ENCODE results near the gene FARS2. TPM values are rescaled to one million over a fixed set of nuclear protein-coding genes. Genes with fewer than 3 reads are reported as not detected.

FARS2 gene
- total RNA-seq, 2 donors from 2014 or later, result 23.9 to 26.0 TPM

GRCh38 chr6:5710936-5711335, 449.6 kb downstream of the FARS2 start:
- Mint-ChIP-seq H3K4me3 (no peak overlapping the region), H3K9me3 (peaks cover 1 to 3% of the 10 kb centered on the region in 2 donors), H3K27ac (no peak overlapping the region), H3K36me3 (ENCODE audit: insufficient read depth in 2 of 2) (peaks cover 0 to 5% of the 10 kb centered on the region in 2 donors), H3K4me1 (ENCODE audit: low read depth) (peaks cover 17% of the 10 kb centered on the region), H3K27me3 (ENCODE audit: low read depth) (no peaks in the 10 kb centered on the region)
- DNase-seq, result no peak
- no peak for ATAC-seq (replicated peaks in 1 of 2)

- DNase-seq (no peak), ATAC-seq (replicated peaks in 1 of 2) (no peak)
- Mint-ChIP-seq H3K27me3 (ENCODE audit: low read depth) (no peaks in the 10 kb centered on the region), H3K36me3 (ENCODE audit: insufficient read depth in 2 of 2) (peaks cover 10 to 15% of the 10 kb centered on the region in 2 donors), H3K9me3 (peaks cover 1 to 12% of the 10 kb centered on the region in 2 donors), H3K4me1 (ENCODE audit: low read depth) (peaks cover 5% of the 10 kb centered on the region), H3K27ac (no peak overlapping the region), H3K4me3 (no peak overlapping the region)
Measured at GRCh38 chr6:5712349-5713215, 451.3 kb downstream of the FARS2 start.

GRCh38 chr6:5713519-5713918, 452.2 kb downstream of the FARS2 start:
- H3K27me3 Mint-ChIP-seq (ENCODE audit: low read depth), result no peaks in the 10 kb centered on the region
- peaks cover 1 to 12% of the 10 kb centered on the region in 2 donors for H3K9me3 Mint-ChIP-seq
- ATAC-seq (replicated peaks in 1 of 2) (no peak), DNase-seq (no peak)
- H3K4me3 Mint-ChIP-seq, result no peak overlapping the region
- peaks cover 10 to 15% of the 10 kb centered on the region in 2 donors for H3K36me3 Mint-ChIP-seq (ENCODE audit: insufficient read depth in 2 of 2)
- peaks cover 5% of the 10 kb centered on the region for H3K4me1 Mint-ChIP-seq (ENCODE audit: low read depth)
- H3K27ac Mint-ChIP-seq, result no peak overlapping the region

- Mint-ChIP-seq H3K4me1 (ENCODE audit: low read depth) (no peaks in the 10 kb centered on the region), H3K27ac (no peak overlapping the region), H3K27me3 (ENCODE audit: low read depth) (no peaks in the 10 kb centered on the region), H3K36me3 (ENCODE audit: insufficient read depth in 2 of 2) (peaks cover 10 to 15% of the 10 kb centered on the region in 2 donors), H3K4me3 (no peak overlapping the region), H3K9me3 (peaks cover 1 to 12% of the 10 kb centered on the region in 2 donors)
- ATAC-seq (replicated peaks in 1 of 2), result no peak
- DNase-seq, result no peak
Measured at GRCh38 chr6:5718231-5718947, 457.1 kb downstream of the FARS2 start.

GRCh38 chr6:5723841-5724691, 462.8 kb downstream of the FARS2 start:
- H3K9me3 Mint-ChIP-seq, result no peaks in the 10 kb centered on the region
- H3K27me3 Mint-ChIP-seq (ENCODE audit: low read depth), result no peaks in the 10 kb centered on the region
- ATAC-seq (replicated peaks in 1 of 2) (no peak), DNase-seq (no peak)
- H3K4me3 Mint-ChIP-seq, result peak overlapping the region; percentile 24 to 28
- H3K36me3 Mint-ChIP-seq (ENCODE audit: insufficient read depth in 2 of 2), result no peaks in the 10 kb centered on the region
- peak overlapping the region; percentile 43 for H3K27ac Mint-ChIP-seq
- peaks cover 7% of the 10 kb centered on the region for H3K4me1 Mint-ChIP-seq (ENCODE audit: low read depth)

GRCh38 chr6:5724911-5725310, 463.6 kb downstream of the FARS2 start:
- Mint-ChIP-seq H3K4me1 (ENCODE audit: low read depth) (peaks cover 7% of the 10 kb centered on the region), H3K27me3 (ENCODE audit: low read depth) (no peaks in the 10 kb centered on the region), H3K27ac (no peak overlapping the region), H3K4me3 (no peak overlapping the region), H3K36me3 (ENCODE audit: insufficient read depth in 2 of 2) (no peaks in the 10 kb centered on the region), H3K9me3 (no peaks in the 10 kb centered on the region)
- DNase-seq (no peak), ATAC-seq (replicated peaks in 1 of 2) (no peak)

- H3K27ac Mint-ChIP-seq, result no peak overlapping the region
- no peak for ATAC-seq (replicated peaks in 1 of 2)
- H3K9me3 Mint-ChIP-seq, result no peaks in the 10 kb centered on the region
- peaks cover 7% of the 10 kb centered on the region for H3K4me1 Mint-ChIP-seq (ENCODE audit: low read depth)
- H3K36me3 Mint-ChIP-seq (ENCODE audit: insufficient read depth in 2 of 2), result no peaks in the 10 kb centered on the region
- no peak overlapping the region for H3K4me3 Mint-ChIP-seq
- DNase-seq, result no peak
- no peaks in the 10 kb centered on the region for H3K27me3 Mint-ChIP-seq (ENCODE audit: low read depth)
Measured at GRCh38 chr6:5726976-5727718, 465.8 kb downstream of the FARS2 start.

GRCh38 chr6:5728351-5729079, 467.2 kb downstream of the FARS2 start:
- no peaks in the 10 kb centered on the region for H3K36me3 Mint-ChIP-seq (ENCODE audit: insufficient read depth in 2 of 2)
- H3K27me3 Mint-ChIP-seq (ENCODE audit: low read depth), result no peaks in the 10 kb centered on the region
- ATAC-seq (replicated peaks in 1 of 2) (no peak), DNase-seq (no peak)
- H3K4me3 Mint-ChIP-seq, result no peak overlapping the region
- peaks cover 7% of the 10 kb centered on the region for H3K4me1 Mint-ChIP-seq (ENCODE audit: low read depth)
- H3K27ac Mint-ChIP-seq, result no peak overlapping the region
- no peaks in the 10 kb centered on the region for H3K9me3 Mint-ChIP-seq

GRCh38 chr6:5729080-5729434, 467.7 kb downstream of the FARS2 start:
- Mint-ChIP-seq H3K4me3 (no peak overlapping the region), H3K9me3 (no peaks in the 10 kb centered on the region), H3K36me3 (ENCODE audit: insufficient read depth in 2 of 2) (no peaks in the 10 kb centered on the region), H3K4me1 (ENCODE audit: low read depth) (peaks cover 2% of the 10 kb centered on the region), H3K27ac (no peak overlapping the region), H3K27me3 (ENCODE audit: low read depth) (no peaks in the 10 kb centered on the region)
- DNase-seq (no peak), ATAC-seq (replicated peaks in 1 of 2) (no peak)

- Mint-ChIP-seq H3K27ac (no peak overlapping the region), H3K27me3 (ENCODE audit: low read depth) (no peaks in the 10 kb centered on the region), H3K4me1 (ENCODE audit: low read depth) (no peaks in the 10 kb centered on the region), H3K36me3 (ENCODE audit: insufficient read depth in 2 of 2) (no peaks in the 10 kb centered on the region), H3K4me3 (no peak overlapping the region), H3K9me3 (no peaks in the 10 kb centered on the region)
- ATAC-seq (replicated peaks in 1 of 2), result no peak
- DNase-seq, result no peak
Measured at GRCh38 chr6:5729813-5730517, 468.7 kb downstream of the FARS2 start.

- no peak for ATAC-seq (replicated peaks in 1 of 2)
- Mint-ChIP-seq H3K27me3 (ENCODE audit: low read depth) (no peaks in the 10 kb centered on the region), H3K27ac (no peak overlapping the region)
Measured at GRCh38 chr6:5730585-5731263, 469.4 kb downstream of the FARS2 start.

More at GRCh38 chr6:5730585-5731263, 469.4 kb downstream of the FARS2 start:
- Mint-ChIP-seq H3K4me1 (ENCODE audit: low read depth) (no peaks in the 10 kb centered on the region), H3K9me3 (no peaks in the 10 kb centered on the region), H3K36me3 (ENCODE audit: insufficient read depth in 2 of 2) (no peaks in the 10 kb centered on the region), H3K4me3 (no peak overlapping the region)
- DNase-seq, result no peak
